Liver (tissue), 9 donors: ENCODE data around the gene NDUFB1. TPM values are rescaled to one million over a fixed set of nuclear protein-coding genes. Genes with fewer than 3 reads are reported as not detected.
A peak's percentile ranks its signal among the peaks of the same experiment; 100 is the strongest.

Experiments used
- DNase-seq: peaks from one replicate; pipeline ENCODE4 v3.0.0-alpha.2; 2017; ENCODE audit warnings: low spot score
- H3K27ac ChIP-seq, 2 donors: one replicate each; pipeline ENCODE4 v1.7.0; 2013; ENCODE audit warnings: inconsistent platforms in 2 of 2, low read length in 2 of 2, control low read depth in 1 of 2, low read depth in 1 of 2, mild to moderate bottlenecking in 1 of 2
- H3K27me3 ChIP-seq, 4 donors: one replicate each; pipeline versions ENCODE4 v1.6.1 to v1.7.0; 2013; ENCODE audit warnings: low read length in 3 of 4, inconsistent platforms in 1 of 4, mild to moderate bottlenecking in 1 of 4, moderate library complexity in 1 of 4; ENCODE audit not compliant: control insufficient read depth in 4 of 4, insufficient read depth in 4 of 4
- H3K36me3 ChIP-seq, 4 donors: one replicate each; pipeline versions ENCODE4 v1.6.1 to v1.7.0; 2013; ENCODE audit warnings: low read length in 3 of 4, mild to moderate bottlenecking in 3 of 4, low read depth in 1 of 4, moderate library complexity in 1 of 4; ENCODE audit not compliant: control insufficient read depth in 4 of 4, insufficient read depth in 3 of 4
- H3K4me1 ChIP-seq, 4 donors: one replicate each; pipeline versions ENCODE4 v1.6.1 to v1.7.0; 2013; ENCODE audit warnings: low read length in 3 of 4, mild to moderate bottlenecking in 3 of 4, moderate library complexity in 1 of 4; ENCODE audit not compliant: control insufficient read depth in 4 of 4, insufficient read depth in 4 of 4
- H3K4me3 ChIP-seq, 3 donors: one replicate each; pipeline versions ENCODE4 v1.6.1 to v1.7.0; 2013; ENCODE audit warnings: low read length in 3 of 3, control low read depth in 1 of 3, low read depth in 1 of 3, mild to moderate bottlenecking in 1 of 3
- H3K9ac ChIP-seq, 2 donors: one replicate each; pipeline ENCODE4 v1.7.0; 2013; ENCODE audit warnings: low read length in 2 of 2, mild to moderate bottlenecking in 2 of 2, moderate library complexity in 2 of 2, control low read depth in 1 of 2, low read depth in 1 of 2
- H3K9me3 ChIP-seq, 4 donors: one replicate each; pipeline versions ENCODE4 v1.6.1 to v1.7.0; 2013; ENCODE audit warnings: low read length in 3 of 4; ENCODE audit not compliant: control insufficient read depth in 4 of 4
- EGR1 ChIP-seq, 2 donors: IDR thresholded peaks; 2 replicates each; pipeline ENCODE4 v1.6.1; 2016 to 2018; ENCODE audit warnings: antibody characterized with exemption in 2 of 2, low read depth in 2 of 2
- FOXA1 ChIP-seq: IDR thresholded peaks from 2 replicates; pipeline ENCODE4 v1.6.1; 2016; ENCODE audit warnings: antibody characterized with exemption
- FOXA2 ChIP-seq: IDR thresholded peaks from 2 replicates; pipeline ENCODE4 v1.6.1; 2016; ENCODE audit warnings: antibody characterized with exemption
- GABPA ChIP-seq, 2 donors: IDR thresholded peaks in 1 of 2; conservative IDR thresholded peaks in 1 of 2; 2 replicates each; pipeline ENCODE4 v1.6.1; 2016; ENCODE audit warnings: antibody characterized with exemption in 2 of 2, mild to moderate bottlenecking in 1 of 2, moderate library complexity in 1 of 2
- HNF4A ChIP-seq, 2 donors: conservative IDR thresholded peaks; 2 replicates each; pipeline ENCODE4 v1.6.1; 2016; ENCODE audit warnings: antibody characterized with exemption in 2 of 2, mild to moderate bottlenecking in 2 of 2
- HNF4G ChIP-seq: IDR thresholded peaks from 2 replicates; pipeline ENCODE4 v1.6.1; 2016; ENCODE audit warnings: antibody characterized with exemption
- NR2F2 ChIP-seq: IDR thresholded peaks from 2 replicates; pipeline ENCODE4 v1.6.1; 2016; ENCODE audit warnings: antibody characterized with exemption
- RAD21 ChIP-seq, 2 donors: IDR thresholded peaks; 2 replicates each; pipeline ENCODE4 v1.6.1; 2016; ENCODE audit warnings: antibody characterized with exemption in 2 of 2, mild to moderate bottlenecking in 2 of 2
- RXRA ChIP-seq, 2 donors: IDR thresholded peaks; 2 replicates each; pipeline ENCODE4 v1.6.1; 2017 to 2018; ENCODE audit warnings: antibody characterized with exemption in 2 of 2, mild to moderate bottlenecking in 1 of 2
- SP1 ChIP-seq: IDR thresholded peaks from 2 replicates; pipeline ENCODE4 v1.6.1; 2018; ENCODE audit warnings: antibody characterized with exemption, mild to moderate bottlenecking
- TAF1 ChIP-seq: conservative IDR thresholded peaks from 2 replicates; pipeline ENCODE4 v1.6.1; 2016; ENCODE audit warnings: antibody characterized with exemption, mild to moderate bottlenecking
- YY1 ChIP-seq: IDR thresholded peaks from 2 replicates; pipeline ENCODE4 v1.6.1; 2016; ENCODE audit warnings: antibody characterized with exemption, mild to moderate bottlenecking
- WGBS: extraction: QIAGEN DNeasy Blood & Tissue Kit; methylation state at CpG from one replicate; pipeline ENCODE4 v1.1.7; 2013; 5-methylcytosine and 5-hydroxymethylcytosine counted together
- polyA plus RNA-seq, 2 donors: library from polyadenylated mRNA; stranded (reverse) in 1 of 2; unstranded in 1 of 2; fragments of 200-250 nt in 1 of 2; fragments of >200 nt in 1 of 2; fragmentation: Nextera tagmentation in 1 of 2; extraction: Ambion mirVana in 1 of 2; gene quantifications; one replicate each; pipeline versions ENCODE4 v1.2.1 to v1.2.3, GENCODE V29; 2013 to 2015
- total RNA-seq, 2 donors: library from RNA; depleted of rRNA; stranded (reverse); fragments of >200 nt; gene quantifications; one replicate each; pipeline ENCODE4 v1.2.3, GENCODE V29; 2014
- TF ChIP-seq, protein P1 (sequence below): IDR thresholded peaks from 2 replicates; pipeline ENCODE4 v1.6.1; 2016; ENCODE audit warnings: antibody characterized with exemption
- TF ChIP-seq, protein P2 (sequence below): fragments of 150-350 bp; IDR thresholded peaks from 2 replicates; pipeline ENCODE4 v1.5.1; 2017; ENCODE audit warnings: improper control_type of control experiment, low read depth, low read length; ENCODE audit not compliant: missing input control
- donor health status: healthy.
- donor health status: healthy.
- donor health status: healthy.
- donor health status: healthy.
- donor health status: healthy.

The NDUFB1 gene
- total and polyA plus RNA-seq, 4 donors = 136 to 436 (median 240) TPM

GRCh38 chr14:92161521-92161920, 40.0 kb upstream of the NDUFB1 start (continued):
- TF ChIP-seq, protein P1, sequence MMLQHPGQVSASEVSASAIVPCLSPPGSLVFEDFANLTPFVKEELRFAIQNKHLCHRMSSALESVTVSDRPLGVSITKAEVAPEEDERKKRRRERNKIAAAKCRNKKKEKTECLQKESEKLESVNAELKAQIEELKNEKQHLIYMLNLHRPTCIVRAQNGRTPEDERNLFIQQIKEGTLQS = no peak
- TF ChIP-seq, protein P2, sequence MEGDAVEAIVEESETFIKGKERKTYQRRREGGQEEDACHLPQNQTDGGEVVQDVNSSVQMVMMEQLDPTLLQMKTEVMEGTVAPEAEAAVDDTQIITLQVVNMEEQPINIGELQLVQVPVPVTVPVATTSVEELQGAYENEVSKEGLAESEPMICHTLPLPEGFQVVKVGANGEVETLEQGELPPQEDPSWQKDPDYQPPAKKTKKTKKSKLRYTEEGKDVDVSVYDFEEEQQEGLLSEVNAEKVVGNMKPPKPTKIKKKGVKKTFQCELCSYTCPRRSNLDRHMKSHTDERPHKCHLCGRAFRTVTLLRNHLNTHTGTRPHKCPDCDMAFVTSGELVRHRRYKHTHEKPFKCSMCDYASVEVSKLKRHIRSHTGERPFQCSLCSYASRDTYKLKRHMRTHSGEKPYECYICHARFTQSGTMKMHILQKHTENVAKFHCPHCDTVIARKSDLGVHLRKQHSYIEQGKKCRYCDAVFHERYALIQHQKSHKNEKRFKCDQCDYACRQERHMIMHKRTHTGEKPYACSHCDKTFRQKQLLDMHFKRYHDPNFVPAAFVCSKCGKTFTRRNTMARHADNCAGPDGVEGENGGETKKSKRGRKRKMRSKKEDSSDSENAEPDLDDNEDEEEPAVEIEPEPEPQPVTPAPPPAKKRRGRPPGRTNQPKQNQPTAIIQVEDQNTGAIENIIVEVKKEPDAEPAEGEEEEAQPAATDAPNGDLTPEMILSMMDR = no peak
- TF ChIP-seq NR2F2 (no peak), FOXA2 (no peak), YY1 (no peak)

GRCh38 chr14:92160619-92161018, 39.1 kb upstream of the NDUFB1 start:
- Histone ChIP-seq H3K27ac (no peak overlapping the region), H3K4me3 (no peak overlapping the region), H3K27me3 (no peaks in the 10 kb centered on the region), H3K4me1 (no peaks in the 10 kb centered on the region), H3K36me3 (peaks cover 14 to 58% (median 51%) of the 10 kb centered on the region in 4 donors), H3K9ac (no peak overlapping the region), H3K9me3 (no peaks in the 10 kb centered on the region)
- WGBS = 78% methylated on average over 4 of the region's 4 CpGs
- no peak for DNase-seq
- peak in 1 of 2 donors; percentile 39 for TF ChIP-seq RXRA (IDR thresholded peaks at IDR 0.05)
- no peak for TF ChIP-seq EGR1 (IDR thresholded peaks at IDR 0.05; ENCODE audit: low read depth in 2 of 2)

- Histone ChIP-seq H3K9me3 (no peaks in the 10 kb centered on the region), H3K27me3 (no peaks in the 10 kb centered on the region), H3K9ac (no peak overlapping the region), H3K4me3 (no peak overlapping the region), H3K4me1 (peaks cover 0 to 2% (median 0%) of the 10 kb centered on the region in 4 donors), H3K27ac (no peak overlapping the region), H3K36me3 (peaks cover 11 to 43% (median 36%) of the 10 kb centered on the region in 4 donors)
- 89% methylated on average over 3 of the region's 3 CpGs for WGBS
- no peak for TF ChIP-seq FOXA1
- no peak for TF ChIP-seq FOXA2
- TF ChIP-seq RAD21 (IDR thresholded peaks at IDR 0.05) = no peak
- no peak for TF ChIP-seq SP1
- TF ChIP-seq TAF1 = no peak
- TF ChIP-seq, protein P1 = no peak
- no peak for TF ChIP-seq GABPA (IDR thresholded peaks at IDR 0.05 in 1 of 2, conservative IDR thresholded peaks at IDR 0.05 in 1 of 2)
- no peak for TF ChIP-seq HNF4A (conservative IDR thresholded peaks at IDR 0.05)
- TF ChIP-seq HNF4G = no peak
- no peak for DNase-seq
These were observed 32.9 kb upstream of the NDUFB1 start for GRCh38 chr14:92154283-92154942.

- TF ChIP-seq TAF1 = no peak
- TF ChIP-seq YY1 = no peak
- TF ChIP-seq SP1 = no peak
- no peaks in the 10 kb centered on the region for H3K9me3 ChIP-seq
- H3K36me3 ChIP-seq = peaks cover 11 to 40% (median 36%) of the 10 kb centered on the region in 4 donors
- no peak overlapping the region for H3K9ac ChIP-seq
- DNase-seq = no peak
- WGBS = 90% methylated on average over 1 of the region's 1 CpG
- no peak overlapping the region for H3K4me3 ChIP-seq
- no peaks in the 10 kb centered on the region for H3K27me3 ChIP-seq
- no peak overlapping the region for H3K27ac ChIP-seq
- H3K4me1 ChIP-seq = peaks cover 0 to 2% (median 0%) of the 10 kb centered on the region in 4 donors
These were observed 32.1 kb upstream of the NDUFB1 start for GRCh38 chr14:92153581-92153980.
